C4-2B (cell line): ENCODE measurements around the gene VN1R5.
"Not testable (repeated sequence)": the region's sequence is repeated elsewhere in the genome, so short reads cannot be mapped to it uniquely, and the experiment has no call there.

Experiments
- ZFX ChIP-seq: fragments of 450-650 bp; IDR thresholded peaks from 2 replicates; pipeline ENCODE4 v1.6.1; 2017
- TF ChIP-seq, protein P1 (sequence below): fragments of 450-650 bp; conservative IDR thresholded peaks from 2 replicates; pipeline ENCODE4 v1.5.1; 2017; ENCODE audit warnings: mild to moderate bottlenecking

GRCh38 chr1:247255772-247256171 is at the start of gene VN1R5:
- TF ChIP-seq, protein P1, sequence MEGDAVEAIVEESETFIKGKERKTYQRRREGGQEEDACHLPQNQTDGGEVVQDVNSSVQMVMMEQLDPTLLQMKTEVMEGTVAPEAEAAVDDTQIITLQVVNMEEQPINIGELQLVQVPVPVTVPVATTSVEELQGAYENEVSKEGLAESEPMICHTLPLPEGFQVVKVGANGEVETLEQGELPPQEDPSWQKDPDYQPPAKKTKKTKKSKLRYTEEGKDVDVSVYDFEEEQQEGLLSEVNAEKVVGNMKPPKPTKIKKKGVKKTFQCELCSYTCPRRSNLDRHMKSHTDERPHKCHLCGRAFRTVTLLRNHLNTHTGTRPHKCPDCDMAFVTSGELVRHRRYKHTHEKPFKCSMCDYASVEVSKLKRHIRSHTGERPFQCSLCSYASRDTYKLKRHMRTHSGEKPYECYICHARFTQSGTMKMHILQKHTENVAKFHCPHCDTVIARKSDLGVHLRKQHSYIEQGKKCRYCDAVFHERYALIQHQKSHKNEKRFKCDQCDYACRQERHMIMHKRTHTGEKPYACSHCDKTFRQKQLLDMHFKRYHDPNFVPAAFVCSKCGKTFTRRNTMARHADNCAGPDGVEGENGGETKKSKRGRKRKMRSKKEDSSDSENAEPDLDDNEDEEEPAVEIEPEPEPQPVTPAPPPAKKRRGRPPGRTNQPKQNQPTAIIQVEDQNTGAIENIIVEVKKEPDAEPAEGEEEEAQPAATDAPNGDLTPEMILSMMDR, result not testable (repeated sequence)
- TF ChIP-seq ZFX, result not testable (repeated sequence)
